Retinal pigment epithelial cell (primary cell): ENCODE results near the gene PI4KA.

Experiments
- DNase-seq: peaks from one replicate; pipeline ENCODE4 v3.0.0-alpha.2; 2010; ENCODE audit warnings: low read depth
- H3K4me3 ChIP-seq: 2 replicates; pipeline ENCODE4 v1.5.1; 2011; ENCODE audit warnings: mild to moderate bottlenecking, low read length, control low read depth, moderate library complexity
- TF ChIP-seq, protein P1 (sequence below): conservative IDR thresholded peaks from 2 replicates; pipeline ENCODE4 v1.5.1; 2011; ENCODE audit warnings: low read depth, low read length, control low read depth, inconsistent platforms

Gene PI4KA

DNA sequence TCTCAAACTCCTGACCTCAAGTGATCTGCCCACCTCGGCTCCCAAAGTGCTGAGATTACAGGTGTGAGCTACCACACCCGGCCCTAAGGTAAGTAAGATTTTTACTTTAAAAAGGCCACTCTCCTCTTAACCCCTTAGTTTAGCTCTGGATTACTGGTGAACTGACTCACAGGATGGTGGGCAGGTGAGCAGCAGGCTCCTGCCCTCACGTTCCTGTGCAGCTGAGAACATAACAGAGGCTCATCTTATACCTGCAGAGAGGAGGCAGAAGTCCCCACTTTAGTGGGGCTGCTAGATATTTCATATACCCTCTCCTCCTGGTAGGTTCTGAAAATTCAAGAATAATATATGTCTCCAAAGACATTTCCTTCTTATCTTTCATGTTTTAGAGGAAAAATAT lies 101.8 kb downstream of the PI4KA start:
- DNase-seq: no peak
- TF ChIP-seq, protein P1, sequence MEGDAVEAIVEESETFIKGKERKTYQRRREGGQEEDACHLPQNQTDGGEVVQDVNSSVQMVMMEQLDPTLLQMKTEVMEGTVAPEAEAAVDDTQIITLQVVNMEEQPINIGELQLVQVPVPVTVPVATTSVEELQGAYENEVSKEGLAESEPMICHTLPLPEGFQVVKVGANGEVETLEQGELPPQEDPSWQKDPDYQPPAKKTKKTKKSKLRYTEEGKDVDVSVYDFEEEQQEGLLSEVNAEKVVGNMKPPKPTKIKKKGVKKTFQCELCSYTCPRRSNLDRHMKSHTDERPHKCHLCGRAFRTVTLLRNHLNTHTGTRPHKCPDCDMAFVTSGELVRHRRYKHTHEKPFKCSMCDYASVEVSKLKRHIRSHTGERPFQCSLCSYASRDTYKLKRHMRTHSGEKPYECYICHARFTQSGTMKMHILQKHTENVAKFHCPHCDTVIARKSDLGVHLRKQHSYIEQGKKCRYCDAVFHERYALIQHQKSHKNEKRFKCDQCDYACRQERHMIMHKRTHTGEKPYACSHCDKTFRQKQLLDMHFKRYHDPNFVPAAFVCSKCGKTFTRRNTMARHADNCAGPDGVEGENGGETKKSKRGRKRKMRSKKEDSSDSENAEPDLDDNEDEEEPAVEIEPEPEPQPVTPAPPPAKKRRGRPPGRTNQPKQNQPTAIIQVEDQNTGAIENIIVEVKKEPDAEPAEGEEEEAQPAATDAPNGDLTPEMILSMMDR: no peak
- H3K4me3 ChIP-seq: no peak overlapping the region

DNA sequence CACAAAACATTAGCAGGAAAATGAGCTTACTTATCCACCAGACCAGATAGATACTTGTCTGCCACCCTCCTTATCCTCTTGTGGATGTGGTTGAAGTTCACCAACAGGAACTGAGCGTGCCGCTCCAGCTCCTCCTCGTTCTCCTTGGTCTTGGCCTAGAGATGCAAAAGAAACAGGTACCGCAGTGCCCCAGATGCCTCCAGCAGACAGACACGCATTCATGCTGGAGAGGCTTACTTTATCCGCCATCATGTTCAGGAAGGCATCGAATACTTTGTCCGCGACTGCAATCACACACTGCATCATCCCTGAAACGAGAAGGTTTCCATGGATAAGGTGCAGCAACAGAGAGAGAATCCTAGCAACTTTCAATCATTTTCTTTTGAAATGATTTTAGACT lies 105.7 kb downstream of the PI4KA start:
- no peak overlapping the region for H3K4me3 ChIP-seq
- DNase-seq: no peak
- TF ChIP-seq, protein P1: no peak

DNA sequence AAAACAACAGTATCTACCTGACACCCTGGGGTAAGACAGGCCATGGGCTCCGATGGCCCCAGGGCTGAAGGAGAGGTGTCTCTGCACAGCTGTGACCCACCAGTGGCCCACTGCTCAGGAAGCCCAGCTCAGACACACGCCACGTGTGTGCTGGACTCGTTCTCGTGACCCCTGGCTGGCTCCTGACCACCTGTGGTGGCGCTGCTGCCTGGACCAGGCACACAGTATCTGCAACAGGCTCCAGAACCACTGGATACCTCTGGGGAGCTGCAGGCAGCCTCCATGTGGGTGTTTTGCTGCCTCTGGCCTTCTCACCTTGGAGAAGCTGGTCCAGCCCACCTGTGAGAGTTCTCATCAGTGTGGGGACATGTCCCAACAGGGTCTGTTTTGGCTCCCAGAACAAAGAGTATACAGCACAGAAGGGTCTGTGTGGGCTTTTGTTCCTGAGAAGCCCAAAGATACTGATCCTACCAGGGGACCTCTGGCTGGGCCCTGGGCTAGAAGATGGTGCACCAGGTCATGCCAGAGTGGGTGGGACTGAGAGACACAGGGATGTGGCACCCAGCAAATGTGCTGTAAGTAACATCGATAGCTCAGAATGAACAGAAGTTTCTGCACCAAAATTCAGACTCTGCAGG lies 106.4 kb downstream of the PI4KA start:
- TF ChIP-seq, protein P1: no peak
- DNase-seq: no peak
- no peak overlapping the region for H3K4me3 ChIP-seq

DNA sequence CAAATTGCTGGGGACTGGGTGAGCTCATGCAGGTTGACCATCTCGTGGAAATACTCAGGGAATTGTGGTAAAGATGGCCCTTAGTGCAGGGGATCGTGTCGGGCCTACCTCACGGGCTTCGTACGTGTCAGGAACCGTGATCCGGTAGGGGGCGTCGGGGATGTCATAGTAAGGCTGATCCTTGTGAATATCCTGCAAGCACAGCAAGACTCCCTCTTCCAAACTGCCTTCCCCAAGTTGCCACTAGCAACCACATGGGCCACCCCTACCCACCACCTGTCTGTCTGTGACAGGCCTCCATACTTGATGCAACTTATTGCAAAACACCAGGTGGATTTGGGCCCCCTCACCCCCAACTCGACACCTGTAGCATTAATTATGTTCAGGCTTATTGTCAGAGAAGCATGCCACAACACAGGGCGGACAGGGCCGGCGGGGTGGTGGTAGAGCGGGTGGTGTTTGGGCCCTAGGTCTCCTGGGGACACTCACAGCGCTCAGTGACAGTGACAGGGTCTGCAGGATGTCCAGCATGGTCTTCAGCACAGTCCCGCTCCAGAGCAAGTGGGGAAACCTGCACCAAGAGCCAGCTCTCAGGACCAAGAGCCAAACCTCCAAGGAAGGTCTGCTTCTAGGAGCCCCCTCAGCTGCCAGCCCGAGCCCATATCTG lies 107.3 kb downstream of the PI4KA start:
- no peak overlapping the region for H3K4me3 ChIP-seq
- no peak for DNase-seq
- TF ChIP-seq, protein P1: peak; percentile 16

DNA sequence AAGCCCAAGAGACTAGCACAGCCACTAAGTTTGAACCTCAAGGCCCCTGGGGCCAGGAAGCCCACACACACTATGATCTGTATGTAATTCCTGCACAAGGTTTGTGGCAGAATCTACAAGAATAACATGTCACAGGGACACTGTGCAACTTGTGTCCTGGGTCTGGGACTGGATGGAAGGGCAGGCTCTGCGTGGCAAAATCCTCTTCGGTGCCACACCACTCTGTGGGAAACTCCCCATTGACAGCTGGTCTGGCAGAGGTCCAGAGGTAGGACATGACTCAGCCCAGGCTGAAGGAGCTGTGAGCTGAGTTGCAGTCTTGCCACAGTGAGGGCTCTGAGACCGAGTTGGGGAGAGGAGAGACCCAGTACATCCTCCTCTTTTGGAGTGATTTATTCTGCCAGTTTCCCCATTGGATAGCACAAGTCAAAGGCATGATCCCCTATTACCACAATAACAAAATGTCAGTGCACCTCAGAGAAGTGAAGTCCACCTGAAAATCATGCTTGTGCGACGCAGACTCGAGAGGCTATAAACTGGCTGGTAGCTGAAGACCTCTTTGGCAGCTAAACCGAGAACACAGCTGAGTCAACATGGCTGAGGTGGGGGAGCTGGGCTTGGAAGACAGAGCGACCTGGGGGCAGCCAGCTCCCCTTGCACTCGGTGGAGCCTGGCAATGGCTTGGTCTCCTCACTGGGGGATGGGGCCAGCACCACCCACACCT lies 108.0 kb downstream of the PI4KA start:
- DNase-seq: peak; percentile 22
- TF ChIP-seq, protein P1: no peak
- H3K4me3 ChIP-seq: no peak overlapping the region

DNA sequence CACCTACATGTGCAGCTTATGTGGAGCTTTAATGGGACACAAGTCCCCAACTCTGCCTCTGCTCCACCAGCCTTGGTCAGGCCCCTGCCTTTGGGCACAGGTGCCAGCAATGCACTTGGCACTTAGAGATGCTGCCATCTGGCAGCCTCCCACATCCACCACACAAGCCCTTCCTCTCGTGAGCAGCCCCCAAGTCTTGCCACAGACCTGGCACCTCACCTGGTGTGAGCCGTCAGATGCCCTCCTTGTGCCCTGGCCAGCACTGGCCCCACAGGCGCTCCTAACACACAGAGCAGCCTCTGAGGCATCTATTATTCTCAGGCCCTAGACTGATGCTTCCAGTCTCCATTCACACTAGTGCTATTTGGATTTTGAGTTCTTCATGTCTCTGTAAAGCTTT lies 109.2 kb downstream of the PI4KA start:
- TF ChIP-seq, protein P1: no peak
- no peak overlapping the region for H3K4me3 ChIP-seq
- no peak for DNase-seq
